ENCODE data around the gene EVA1C.
"Not testable (repeated sequence)": the region's sequence is repeated elsewhere in the genome, so short reads cannot be mapped to it uniquely, and the experiment has no call there.

The EVA1C gene

GRCh38 chr21:32506411-32506965 lies 94.0 kb downstream of the EVA1C start:
- not testable (repeated sequence) for H3K4me3 ChIP-seq (ENCODE audit: low read length in 2 of 2); H2BK120ac ChIP-seq (ENCODE audit: low read depth, low read length); H4K8ac ChIP-seq (ENCODE audit: low read depth, low read length); H3K27me3 ChIP-seq (ENCODE audit: control insufficient read depth in 3 of 3, insufficient read depth in 3 of 3, low read depth in 1 of 3, low read length in 3 of 3); H3K4ac ChIP-seq (ENCODE audit: low read length); H2BK12ac ChIP-seq (ENCODE audit: low read length); H3K9me3 ChIP-seq (replicated peaks in 1 of 2; ENCODE audit: control insufficient read depth in 2 of 2, insufficient read depth in 1 of 2, low read depth in 1 of 2, low read length in 2 of 2); H3K4me2 ChIP-seq (ENCODE audit: insufficient read depth, low read length, poor library complexity, severe bottlenecking); H2BK15ac ChIP-seq (ENCODE audit: low read length); H3K18ac ChIP-seq (ENCODE audit: low read length); H4K91ac ChIP-seq (ENCODE audit: low read depth, low read length, poor library complexity); H2AFZ ChIP-seq (ENCODE audit: low read length); H3K4me1 ChIP-seq (ENCODE audit: control insufficient read depth in 2 of 2, insufficient read depth in 1 of 2, low read depth in 1 of 2, low read length in 2 of 2); H3K36me3 ChIP-seq (replicated peaks in 1 of 2; ENCODE audit: control insufficient read depth in 2 of 2, insufficient read depth in 2 of 2, low read length in 2 of 2); H3K23ac ChIP-seq (ENCODE audit: low read depth, low read length, poor library complexity); H3K9ac ChIP-seq (ENCODE audit: low read depth, low read length, poor library complexity); H2AK5ac ChIP-seq (ENCODE audit: low read depth, low read length); H2BK5ac ChIP-seq (ENCODE audit: low read length); H3K27ac ChIP-seq (replicated peaks; ENCODE audit: low read length); DNase-seq (ENCODE audit: low spot score); H3K14ac ChIP-seq (ENCODE audit: low read length); H3K79me1 ChIP-seq (ENCODE audit: low read depth, low read length)
- no CpG with 5 or more reads among the region's 7 CpGs for WGBS, 2 donors (ENCODE audit: extremely low coverage in 2 of 2, insufficient read length in 2 of 2, insufficient replicate concordance in 1 of 2)

GRCh38 chr21:32507342-32507919 lies 94.9 kb downstream of the EVA1C start:
- Histone ChIP-seq H4K8ac (ENCODE audit: low read depth, low read length) (no peak overlapping the region), H3K23ac (ENCODE audit: low read depth, low read length, poor library complexity) (peak overlapping the region; percentile 38), H2BK12ac (ENCODE audit: low read length) (no peak overlapping the region), H2BK5ac (ENCODE audit: low read length) (no peak overlapping the region), H2BK15ac (ENCODE audit: low read length) (no peak overlapping the region), H3K79me1 (ENCODE audit: low read depth, low read length) (peaks cover 3% of the 10 kb centered on the region), H2BK120ac (ENCODE audit: low read depth, low read length) (no peak overlapping the region), H4K91ac (ENCODE audit: low read depth, low read length, poor library complexity) (peak overlapping the region; percentile 11), H3K14ac (ENCODE audit: low read length) (peak overlapping the region; percentile 57), H3K4me1 (ENCODE audit: control insufficient read depth in 2 of 2, insufficient read depth in 1 of 2, low read depth in 1 of 2, low read length in 2 of 2) (no peaks in the 10 kb centered on the region), H3K27ac (replicated peaks; ENCODE audit: low read length) (no peak overlapping the region), H3K27me3 (ENCODE audit: control insufficient read depth in 3 of 3, insufficient read depth in 3 of 3, low read depth in 1 of 3, low read length in 3 of 3) (no peaks in the 10 kb centered on the region), H3K36me3 (replicated peaks in 1 of 2; ENCODE audit: control insufficient read depth in 2 of 2, insufficient read depth in 2 of 2, low read length in 2 of 2) (no peaks in the 10 kb centered on the region), H3K9me3 (replicated peaks in 1 of 2; ENCODE audit: control insufficient read depth in 2 of 2, insufficient read depth in 1 of 2, low read depth in 1 of 2, low read length in 2 of 2) (peaks cover 0 to 5% of the 10 kb centered on the region in 2 donors), H2AK5ac (ENCODE audit: low read depth, low read length) (no peak overlapping the region), H3K4ac (ENCODE audit: low read length) (no peak overlapping the region), H3K4me2 (ENCODE audit: insufficient read depth, low read length, poor library complexity, severe bottlenecking) (no peak overlapping the region), H3K18ac (ENCODE audit: low read length) (no peak overlapping the region), H3K9ac (ENCODE audit: low read depth, low read length, poor library complexity) (peak overlapping the region; percentile 53), H2AFZ (ENCODE audit: low read length) (no peak overlapping the region), H3K4me3 (ENCODE audit: low read length in 2 of 2) (peak overlapping the region in 1 of 2 donors; percentile 57)
- DNase-seq (ENCODE audit: low spot score) = no peak
- WGBS, 2 donors (ENCODE audit: extremely low coverage in 2 of 2, insufficient read length in 2 of 2, insufficient replicate concordance in 1 of 2) = no CpG with 5 or more reads among the region's 16 CpGs

- not testable (repeated sequence) for H2BK12ac ChIP-seq (ENCODE audit: low read length); H3K27me3 ChIP-seq (ENCODE audit: control insufficient read depth in 3 of 3, insufficient read depth in 3 of 3, low read depth in 1 of 3, low read length in 3 of 3); DNase-seq (ENCODE audit: low spot score); H3K4me1 ChIP-seq (ENCODE audit: control insufficient read depth in 2 of 2, insufficient read depth in 1 of 2, low read depth in 1 of 2, low read length in 2 of 2); H2BK120ac ChIP-seq (ENCODE audit: low read depth, low read length); H3K9me3 ChIP-seq (replicated peaks in 1 of 2; ENCODE audit: control insufficient read depth in 2 of 2, insufficient read depth in 1 of 2, low read depth in 1 of 2, low read length in 2 of 2); H3K18ac ChIP-seq (ENCODE audit: low read length); H3K4me3 ChIP-seq (ENCODE audit: low read length in 2 of 2); H3K79me1 ChIP-seq (ENCODE audit: low read depth, low read length); H2BK15ac ChIP-seq (ENCODE audit: low read length); H3K9ac ChIP-seq (ENCODE audit: low read depth, low read length, poor library complexity); H3K27ac ChIP-seq (replicated peaks; ENCODE audit: low read length); H2BK5ac ChIP-seq (ENCODE audit: low read length); H2AK5ac ChIP-seq (ENCODE audit: low read depth, low read length); H3K36me3 ChIP-seq (replicated peaks in 1 of 2; ENCODE audit: control insufficient read depth in 2 of 2, insufficient read depth in 2 of 2, low read length in 2 of 2); H3K4ac ChIP-seq (ENCODE audit: low read length); H2AFZ ChIP-seq (ENCODE audit: low read length); H4K8ac ChIP-seq (ENCODE audit: low read depth, low read length); H3K23ac ChIP-seq (ENCODE audit: low read depth, low read length, poor library complexity); H4K91ac ChIP-seq (ENCODE audit: low read depth, low read length, poor library complexity); H3K4me2 ChIP-seq (ENCODE audit: insufficient read depth, low read length, poor library complexity, severe bottlenecking)
- peak overlapping the region; percentile 57 for H3K14ac ChIP-seq (ENCODE audit: low read length)
- WGBS, 2 donors (ENCODE audit: extremely low coverage in 2 of 2, insufficient read length in 2 of 2, insufficient replicate concordance in 1 of 2) = no CpG with 5 or more reads among the region's 4 CpGs
Observed at GRCh38 chr21:32508036-32508435, 95.5 kb downstream of the EVA1C start.

GRCh38 chr21:32508558-32508957 lies 96.1 kb downstream of the EVA1C start:
- no peak overlapping the region for H4K91ac ChIP-seq (ENCODE audit: low read depth, low read length, poor library complexity)
- H3K9ac ChIP-seq (ENCODE audit: low read depth, low read length, poor library complexity) = no peak overlapping the region
- no peak overlapping the region for H2BK12ac ChIP-seq (ENCODE audit: low read length)
- no peak overlapping the region for H2AFZ ChIP-seq (ENCODE audit: low read length)
- no peak overlapping the region for H3K14ac ChIP-seq (ENCODE audit: low read length)
- H3K9me3 ChIP-seq (replicated peaks in 1 of 2; ENCODE audit: control insufficient read depth in 2 of 2, insufficient read depth in 1 of 2, low read depth in 1 of 2, low read length in 2 of 2) = peaks cover 0 to 5% of the 10 kb centered on the region in 2 donors
- no peak for DNase-seq (ENCODE audit: low spot score)
- H3K18ac ChIP-seq (ENCODE audit: low read length) = no peak overlapping the region
- no peak overlapping the region for H3K23ac ChIP-seq (ENCODE audit: low read depth, low read length, poor library complexity)
- H2BK120ac ChIP-seq (ENCODE audit: low read depth, low read length) = no peak overlapping the region
- H3K27ac ChIP-seq (replicated peaks; ENCODE audit: low read length) = no peak overlapping the region
- H3K36me3 ChIP-seq (replicated peaks in 1 of 2; ENCODE audit: control insufficient read depth in 2 of 2, insufficient read depth in 2 of 2, low read length in 2 of 2) = no peaks in the 10 kb centered on the region
- H4K8ac ChIP-seq (ENCODE audit: low read depth, low read length) = no peak overlapping the region
- H2AK5ac ChIP-seq (ENCODE audit: low read depth, low read length) = no peak overlapping the region
- WGBS, 2 donors (ENCODE audit: extremely low coverage in 2 of 2, insufficient read length in 2 of 2, insufficient replicate concordance in 1 of 2) = no CpG with 5 or more reads among the region's 9 CpGs
- no peaks in the 10 kb centered on the region for H3K27me3 ChIP-seq (ENCODE audit: control insufficient read depth in 3 of 3, insufficient read depth in 3 of 3, low read depth in 1 of 3, low read length in 3 of 3)
- H2BK15ac ChIP-seq (ENCODE audit: low read length) = no peak overlapping the region
- H3K4me3 ChIP-seq (ENCODE audit: low read length in 2 of 2) = no peak overlapping the region
- no peaks in the 10 kb centered on the region for H3K4me1 ChIP-seq (ENCODE audit: control insufficient read depth in 2 of 2, insufficient read depth in 1 of 2, low read depth in 1 of 2, low read length in 2 of 2)
- peaks cover 3% of the 10 kb centered on the region for H3K79me1 ChIP-seq (ENCODE audit: low read depth, low read length)
- no peak overlapping the region for H3K4me2 ChIP-seq (ENCODE audit: insufficient read depth, low read length, poor library complexity, severe bottlenecking)
- H2BK5ac ChIP-seq (ENCODE audit: low read length) = no peak overlapping the region
- H3K4ac ChIP-seq (ENCODE audit: low read length) = no peak overlapping the region
